SW 1271 (cell line): Measurements from ENCODE around the gene HDX.
"Not testable (repeated sequence)": the region's sequence is repeated elsewhere in the genome, so short reads cannot be mapped to it uniquely, and the experiment has no call there.

Experiments used
- DNase-seq, 2 experiments: peaks; one replicate each; lab custom pipeline; 2025; lab: John Stamatoyannopoulos, UW

Gene HDX

GRCh38 chrX:84501798-84502628 is at the start of gene HDX:
TSS of gene HDX (minus strand) at chrX:84502453. CDS start at chrX:84475397, 27,056 bp downstream.
- peak; percentile 33 to 62 for DNase-seq

- DNase-seq = not testable (repeated sequence)
These were observed 39.1 kb upstream of the HDX start for GRCh38 chrX:84541315-84541714.

DNA sequence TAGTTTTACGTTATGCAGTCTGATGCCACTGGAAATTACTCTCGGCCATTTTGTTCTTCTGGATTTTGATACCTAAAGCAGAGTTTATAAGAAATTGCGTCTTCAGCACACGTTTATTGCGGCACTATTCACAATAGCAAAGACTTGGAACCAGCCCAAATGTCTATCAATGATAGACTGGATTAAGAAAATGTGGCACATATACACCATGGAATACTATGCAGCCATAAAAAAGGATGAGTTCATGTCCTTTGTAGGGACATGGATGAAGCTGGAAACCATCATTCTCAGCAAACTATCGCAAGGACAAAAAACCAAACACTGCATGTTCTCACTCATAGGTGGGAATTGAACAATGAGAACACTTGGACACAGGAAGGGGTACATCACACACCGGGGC is 35.4 kb upstream of the HDX start:
- DNase-seq = not testable (repeated sequence)

GRCh38 chrX:84488426-84488825 is 13.8 kb downstream of the HDX start:
- DNase-seq = no peak

- no peak for DNase-seq
These were observed 14.6 kb downstream of the HDX start for GRCh38 chrX:84487365-84488353.

- no peak for DNase-seq
These were observed 23.2 kb downstream of the HDX start for GRCh38 chrX:84479086-84479485.

DNA sequence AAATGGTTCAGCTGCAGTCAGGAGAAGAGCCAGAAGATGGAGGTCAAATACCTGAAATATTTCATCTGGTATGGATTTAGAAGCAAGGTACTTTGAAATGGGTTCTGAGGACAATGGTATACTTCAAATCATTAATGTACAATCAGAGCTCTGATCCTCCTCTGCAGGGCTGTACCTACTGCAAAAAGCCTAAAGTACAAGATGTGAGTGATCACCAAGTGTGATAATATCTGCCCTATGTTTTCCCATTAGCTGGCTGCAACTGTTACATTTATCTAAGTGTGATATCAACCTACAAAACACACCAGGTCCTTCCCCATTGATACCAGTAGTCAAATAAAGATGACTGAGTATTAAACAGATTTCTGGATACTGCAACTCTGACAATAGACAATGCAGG is 25.1 kb downstream of the HDX start:
- no peak for DNase-seq

DNA sequence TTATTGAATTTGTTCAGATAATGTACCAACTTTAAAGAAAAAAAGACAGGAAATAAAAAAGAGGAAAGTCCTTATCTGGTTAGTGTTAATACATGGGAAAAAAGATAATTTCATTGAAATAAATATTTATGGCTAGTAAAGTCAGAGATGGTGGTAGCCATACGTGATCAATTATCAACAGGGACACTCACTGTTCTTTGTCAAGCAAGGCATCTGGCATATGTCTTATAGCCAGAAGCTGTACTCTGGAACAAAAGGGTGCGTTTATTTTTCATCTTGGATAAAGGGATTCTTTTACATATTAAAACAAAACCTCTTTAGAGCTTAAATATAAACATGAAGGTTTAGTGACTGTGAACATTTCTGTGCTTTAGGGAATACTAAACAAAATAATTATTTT is 26.7 kb downstream of the HDX start:
- no peak for DNase-seq

DNA sequence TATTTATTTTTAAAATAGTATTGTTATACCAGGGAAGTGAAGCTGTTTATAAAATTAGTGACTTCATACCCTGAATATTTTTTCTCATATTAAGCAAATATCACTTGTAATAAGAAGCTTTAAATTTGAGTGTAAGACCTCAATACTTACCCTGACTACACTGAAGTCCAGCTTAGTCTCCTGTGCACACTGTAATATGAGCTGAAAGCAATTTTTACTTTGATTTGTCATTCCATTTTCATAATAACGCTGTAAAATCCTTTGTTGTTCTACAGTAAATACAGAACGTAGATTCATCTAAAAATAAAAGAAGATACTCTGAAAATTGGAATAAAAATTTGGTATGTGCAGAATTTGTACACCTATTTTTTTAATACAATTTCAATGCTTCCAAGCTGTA is 27.2 kb downstream of the HDX start:
- DNase-seq = no peak

GRCh38 chrX:84469226-84469625 is 33.0 kb downstream of the HDX start:
- no peak for DNase-seq

DNA sequence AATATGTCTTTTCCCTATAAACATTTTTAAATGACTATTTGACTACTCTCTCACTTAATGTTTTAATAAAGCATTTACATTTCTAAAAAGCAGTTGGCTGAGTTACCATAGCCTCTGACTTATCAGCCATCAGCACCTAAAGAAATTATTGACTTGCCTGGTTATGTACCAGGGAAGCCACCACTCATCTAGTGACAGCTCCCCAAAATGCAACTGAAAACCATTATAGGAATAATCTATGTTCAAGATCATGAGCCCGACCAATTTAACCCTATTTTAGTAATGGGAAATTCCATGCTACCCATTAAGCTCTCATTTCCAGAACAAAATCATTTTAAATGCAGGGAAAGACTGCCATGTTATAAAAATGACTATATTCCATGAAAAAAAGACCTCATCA is 34.4 kb downstream of the HDX start:
- no peak for DNase-seq

DNA sequence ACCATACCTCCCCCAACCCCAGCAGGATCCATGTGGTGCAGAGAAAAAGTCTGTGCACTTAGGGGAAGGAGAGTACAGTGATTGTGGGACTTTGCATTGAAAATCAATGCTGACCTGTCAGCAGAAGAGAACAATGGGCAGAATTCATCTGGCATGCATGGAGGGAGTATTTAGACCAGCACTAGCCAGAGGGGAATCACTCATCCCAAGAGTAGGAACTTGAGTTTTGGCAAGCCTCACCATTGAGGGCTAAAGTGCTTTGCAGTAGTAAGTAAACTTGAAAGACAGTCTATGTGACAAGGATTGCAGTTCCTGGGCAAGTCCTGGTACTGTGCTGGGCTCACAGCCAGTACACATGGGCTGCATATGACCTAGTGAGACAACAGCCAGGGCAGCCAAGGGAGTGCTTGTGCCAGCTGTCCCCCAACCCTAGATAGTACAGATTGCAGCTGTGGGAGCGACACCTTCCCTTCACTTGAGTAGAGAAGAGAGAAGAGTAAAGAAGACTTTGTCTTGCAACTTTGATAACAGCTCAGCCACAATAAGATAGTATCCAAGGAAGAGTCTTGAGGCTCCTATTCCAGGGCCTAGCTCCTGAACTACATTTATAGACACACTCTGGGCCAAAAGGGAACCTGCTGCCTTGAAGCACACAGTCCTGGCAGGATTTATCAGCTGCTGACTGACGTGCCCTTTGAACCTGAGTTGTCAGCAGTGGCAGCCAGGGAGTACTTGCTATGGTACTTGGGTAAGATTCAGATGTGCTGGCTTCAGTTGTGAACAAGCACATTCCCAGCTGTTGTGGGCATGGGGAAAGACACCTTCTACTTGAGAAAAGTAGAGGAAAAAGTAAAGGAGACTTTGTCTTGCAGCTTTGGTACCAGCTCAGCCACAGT is 48.7 kb downstream of the HDX start:
- DNase-seq = no peak

GRCh38 chrX:84441143-84441542 is 61.1 kb downstream of the HDX start:
- no peak for DNase-seq

- DNase-seq = no peak
These were observed 87.1 kb downstream of the HDX start for GRCh38 chrX:84415140-84415539.

DNA sequence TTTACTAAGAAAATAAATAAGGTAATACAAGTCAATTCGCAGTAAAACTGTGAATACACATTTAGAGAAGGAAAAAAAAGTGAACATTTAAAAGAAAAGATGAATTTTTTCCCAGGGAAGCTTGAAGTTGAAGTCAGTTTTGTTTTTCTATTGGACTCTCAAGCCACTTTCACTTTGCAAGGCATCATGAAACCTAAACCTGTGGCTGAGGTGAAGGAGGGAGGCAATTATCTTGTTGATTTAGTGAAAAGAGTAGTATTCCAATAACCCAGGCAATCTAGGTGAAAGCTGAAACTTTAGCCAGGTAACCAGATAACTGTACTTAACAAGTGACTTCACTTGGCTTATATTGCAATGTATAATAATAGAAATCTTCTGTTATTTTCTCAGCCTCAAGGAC is 138.6 kb downstream of the HDX start:
- no peak for DNase-seq

DNA sequence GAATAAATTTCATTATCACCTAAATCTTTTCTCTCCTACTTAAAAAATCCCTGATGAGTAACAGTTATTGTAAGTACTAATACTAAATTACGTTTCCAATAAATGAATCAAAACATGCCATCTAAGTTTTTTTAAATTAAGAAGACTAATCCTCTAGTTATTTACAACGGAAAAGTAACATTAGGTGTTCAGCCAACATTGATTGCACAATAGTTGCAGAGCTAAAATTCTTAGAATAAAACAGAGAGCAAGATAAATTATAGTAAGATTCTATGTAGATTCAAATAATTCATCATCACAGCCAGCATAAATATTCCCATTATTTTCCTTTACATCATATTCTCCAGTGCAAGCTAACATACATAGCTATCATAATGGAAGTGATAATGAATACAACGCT is 139.2 kb downstream of the HDX start:
- no peak for DNase-seq

GRCh38 chrX:84362184-84362838 is 139.9 kb downstream of the HDX start:
- no peak for DNase-seq

DNA sequence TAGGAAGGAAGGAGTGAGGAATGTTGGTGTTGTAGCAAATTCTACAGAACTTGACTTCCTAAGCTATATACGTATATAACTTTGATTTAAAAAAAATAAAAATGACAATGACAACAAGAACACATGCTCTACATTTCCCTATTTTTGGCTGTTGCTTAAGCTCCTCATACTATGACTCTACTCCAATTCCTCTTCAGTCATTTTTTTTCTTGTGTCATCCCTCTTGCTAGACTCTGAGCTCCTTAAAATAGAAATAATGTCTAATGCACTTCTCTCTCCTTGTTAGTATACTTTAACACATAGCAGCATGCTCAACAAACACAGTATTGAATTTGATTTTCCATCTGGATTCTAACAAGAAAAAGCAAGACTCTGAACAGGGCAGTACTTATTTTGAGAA is 144.0 kb downstream of the HDX start:
- DNase-seq = no peak

GRCh38 chrX:84357296-84357695 is 145.0 kb downstream of the HDX start:
- DNase-seq = no peak

DNA sequence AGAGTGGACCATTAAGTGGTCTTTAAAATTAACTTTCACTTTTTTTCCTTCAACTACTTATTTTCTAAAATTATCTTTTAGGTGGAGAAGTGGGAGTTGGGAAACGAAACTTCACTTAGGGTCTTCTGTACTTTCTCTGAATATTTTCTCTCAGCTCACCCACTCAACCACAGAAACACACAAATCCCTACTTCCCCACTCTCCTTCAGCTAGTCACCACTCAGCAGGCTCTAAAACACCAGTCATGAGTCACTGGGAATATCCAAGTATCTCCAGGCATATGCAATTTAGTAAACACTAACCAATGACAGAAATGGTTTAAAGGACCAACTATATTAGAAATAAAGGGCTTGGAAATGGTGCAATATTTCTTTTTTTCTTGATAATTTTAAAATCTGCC is 161.3 kb downstream of the HDX start:
- no peak for DNase-seq
